Heart left ventricle (tissue), 13 donors: ENCODE results near the gene BARX1.

Experiments used
- POLR2A ChIP-seq, 2 donors: fragments of 450-650 bp; IDR thresholded peaks; one replicate each; pipeline ENCODE4 v1.6.1; 2017; ENCODE audit warnings: antibody characterized with exemption in 2 of 2, mild to moderate bottlenecking in 2 of 2, moderate library complexity in 2 of 2
- TF ChIP-seq, protein P1 (sequence below), 12 donors: fragments of 200-600 bp; sonication (generic) in 4 of 12; IDR thresholded peaks; one replicate each; pipeline versions ENCODE4 v1.5.0 to v1.8.0; 2018 to 2022; ENCODE audit warnings: antibody characterized with exemption in 12 of 12, mild to moderate bottlenecking in 5 of 12
- donor health status: ischemic (EF 13 %, LVEDD 7.1; RV severe dilation, severe dysfunction).
- donor health status: DM: no; HTN: yes; CAD: no.
- donor health status: DM: no; HTN: no; CAD: no.
- donor health status: ischemic (EF 25% LVEDD 6.9; RV normal size, moderate dysfunction).
- donor health status: ischemic (EF 25% LVEDD 5.7; RV mildly dilated, moderate dysfunction).
- donor health status: ischemic (EF 35%, LVEDD 5.7; RV mildly dilated, moderate dysfunction).
- donor health status: nonischemic (EF 11% LVEDD 7.7; RV severe dilation, severe dysfunction).
- donor health status: DM: yes; HTN: yes; CAD: no.
- donor health status: PGD.
- donor health status: ischemic (EF 29% LVEDD 5.4; RV normal size, mild dysfunction).
- donor health status: nonischemic (EF 23%, LVEDD 6.1; RV moderate dilation, normal function).

DNA sequence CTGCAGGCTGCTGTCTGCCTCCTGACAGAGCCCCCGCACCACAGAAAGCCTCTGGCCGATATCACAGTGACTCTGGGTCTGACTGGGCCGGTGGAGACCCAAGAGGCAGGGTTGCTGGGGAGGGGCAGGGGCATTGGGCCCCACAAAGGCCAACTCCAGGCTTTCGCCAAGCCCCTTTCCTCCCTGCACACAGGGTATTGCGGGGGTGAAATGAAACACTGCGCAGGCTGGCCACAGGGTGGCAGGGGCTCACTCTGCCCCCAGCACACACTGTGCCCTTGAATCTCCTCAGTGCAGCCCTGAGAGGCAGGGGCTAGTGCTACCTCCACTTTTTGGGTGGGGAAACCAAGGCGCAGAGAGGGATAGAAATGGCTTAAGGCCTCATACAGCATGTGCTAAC, 44.6 kb downstream of the BARX1 start:
- TF ChIP-seq, protein P1, sequence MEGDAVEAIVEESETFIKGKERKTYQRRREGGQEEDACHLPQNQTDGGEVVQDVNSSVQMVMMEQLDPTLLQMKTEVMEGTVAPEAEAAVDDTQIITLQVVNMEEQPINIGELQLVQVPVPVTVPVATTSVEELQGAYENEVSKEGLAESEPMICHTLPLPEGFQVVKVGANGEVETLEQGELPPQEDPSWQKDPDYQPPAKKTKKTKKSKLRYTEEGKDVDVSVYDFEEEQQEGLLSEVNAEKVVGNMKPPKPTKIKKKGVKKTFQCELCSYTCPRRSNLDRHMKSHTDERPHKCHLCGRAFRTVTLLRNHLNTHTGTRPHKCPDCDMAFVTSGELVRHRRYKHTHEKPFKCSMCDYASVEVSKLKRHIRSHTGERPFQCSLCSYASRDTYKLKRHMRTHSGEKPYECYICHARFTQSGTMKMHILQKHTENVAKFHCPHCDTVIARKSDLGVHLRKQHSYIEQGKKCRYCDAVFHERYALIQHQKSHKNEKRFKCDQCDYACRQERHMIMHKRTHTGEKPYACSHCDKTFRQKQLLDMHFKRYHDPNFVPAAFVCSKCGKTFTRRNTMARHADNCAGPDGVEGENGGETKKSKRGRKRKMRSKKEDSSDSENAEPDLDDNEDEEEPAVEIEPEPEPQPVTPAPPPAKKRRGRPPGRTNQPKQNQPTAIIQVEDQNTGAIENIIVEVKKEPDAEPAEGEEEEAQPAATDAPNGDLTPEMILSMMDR (IDR thresholded peaks at IDR 0.05): no peak
- no peak for TF ChIP-seq POLR2A (IDR thresholded peaks at IDR 0.05)
